ENCODE measurements around the gene MYPOP.
"Not testable (repeated sequence)": the region's sequence is repeated elsewhere in the genome, so short reads cannot be mapped to it uniquely, and the experiment has no call there.

Gene MYPOP

GRCh38 chr19:45897261-45897812 is 5.1 kb downstream of the MYPOP start:
- H3K36me3 Mint-ChIP-seq (ENCODE audit: low read depth): peaks cover 34% of the 10 kb centered on the region
- no peaks in the 10 kb centered on the region for H3K9me3 Mint-ChIP-seq
- no peak overlapping the region for H3K27ac Mint-ChIP-seq
- TF ChIP-seq CTCF (IDR thresholded peaks at IDR 0.05; ENCODE audit: unreplicated experiment in 3 of 3): no peak
- H3K4me1 Mint-ChIP-seq: peaks cover 5% of the 10 kb centered on the region
- no peak overlapping the region for H3K4me3 Mint-ChIP-seq
- H3K27me3 Mint-ChIP-seq (ENCODE audit: low read depth): peaks cover 18% of the 10 kb centered on the region

GRCh38 chr19:45895983-45896599 is 6.3 kb downstream of the MYPOP start:
- not testable (repeated sequence) for H3K4me1 Mint-ChIP-seq; H3K4me3 Mint-ChIP-seq; H3K27me3 Mint-ChIP-seq (ENCODE audit: low read depth); H3K9me3 Mint-ChIP-seq
- Mint-ChIP-seq H3K36me3 (ENCODE audit: low read depth) (peaks cover 34% of the 10 kb centered on the region), H3K27ac (peak overlapping the region in 1 of 3 experiments; percentile 79)

GRCh38 chr19:45895519-45895972 is 6.9 kb downstream of the MYPOP start:
- H3K36me3 Mint-ChIP-seq (ENCODE audit: low read depth): peaks cover 29% of the 10 kb centered on the region
- no peaks in the 10 kb centered on the region for H3K9me3 Mint-ChIP-seq
- no peak overlapping the region for H3K4me3 Mint-ChIP-seq
- no peak for TF ChIP-seq CTCF (IDR thresholded peaks at IDR 0.05; ENCODE audit: unreplicated experiment in 3 of 3)
- H3K4me1 Mint-ChIP-seq: peaks cover 1% of the 10 kb centered on the region
- H3K27me3 Mint-ChIP-seq (ENCODE audit: low read depth): peaks cover 4% of the 10 kb centered on the region
- H3K27ac Mint-ChIP-seq: peak overlapping the region in 1 of 3 experiments; percentile 79

- Mint-ChIP-seq H3K27me3 (ENCODE audit: low read depth) (no peaks in the 10 kb centered on the region), H3K4me1 (peaks cover 10% of the 10 kb centered on the region), H3K36me3 (ENCODE audit: low read depth) (peaks cover 15% of the 10 kb centered on the region), H3K27ac (no peak overlapping the region), H3K9me3 (no peaks in the 10 kb centered on the region), H3K4me3 (no peak overlapping the region)
- no peak for TF ChIP-seq CTCF (IDR thresholded peaks at IDR 0.05; ENCODE audit: unreplicated experiment in 3 of 3)
These were observed 11.5 kb downstream of the MYPOP start for GRCh38 chr19:45890877-45891276.

- no peak overlapping the region for H3K27ac Mint-ChIP-seq
- no peak overlapping the region for H3K4me3 Mint-ChIP-seq
- no peaks in the 10 kb centered on the region for H3K9me3 Mint-ChIP-seq
- peaks cover 12% of the 10 kb centered on the region for H3K4me1 Mint-ChIP-seq
- peaks cover 5% of the 10 kb centered on the region for H3K36me3 Mint-ChIP-seq (ENCODE audit: low read depth)
- no peak for TF ChIP-seq CTCF (IDR thresholded peaks at IDR 0.05; ENCODE audit: unreplicated experiment in 3 of 3)
- no peaks in the 10 kb centered on the region for H3K27me3 Mint-ChIP-seq (ENCODE audit: low read depth)
These were observed 13.1 kb downstream of the MYPOP start for GRCh38 chr19:45889210-45889885.

GRCh38 chr19:45887200-45887710 is 15.2 kb downstream of the MYPOP start:
- TF ChIP-seq CTCF (IDR thresholded peaks at IDR 0.05; ENCODE audit: unreplicated experiment in 3 of 3): no peak
- H3K4me3 Mint-ChIP-seq: peak overlapping the region; percentile 94 to 97 (median 95)
- peaks cover 22% of the 10 kb centered on the region for H3K4me1 Mint-ChIP-seq
- H3K27me3 Mint-ChIP-seq (ENCODE audit: low read depth): no peaks in the 10 kb centered on the region
- peaks cover 9% of the 10 kb centered on the region for H3K36me3 Mint-ChIP-seq (ENCODE audit: low read depth)
- H3K9me3 Mint-ChIP-seq: no peaks in the 10 kb centered on the region
- H3K27ac Mint-ChIP-seq: peak overlapping the region; percentile 92 to 94 (median 93)
